Aorta (tissue), 5 donors: ENCODE measurements around the gene WNT6. TPM values are rescaled to one million over a fixed set of nuclear protein-coding genes. Genes with fewer than 3 reads are reported as not detected.

Experiments used
- ATAC-seq: fragments of 200-7000 bp; cut with Tn5 transposase; one replicate; pipeline ENCODE4 v1.9.1; 2022; ENCODE audit warnings: moderate library complexity; ENCODE audit not compliant: low FRiP score
- DNase-seq, 2 donors: peaks; one replicate each; pipeline ENCODE4 v3.0.0-alpha.2; 2020
- H3K27ac ChIP-seq, 2 donors: one replicate each; pipeline ENCODE4 v1.5.1; 2013; ENCODE audit warnings: low read length in 2 of 2, mild to moderate bottlenecking in 2 of 2, moderate library complexity in 2 of 2, control low read depth in 1 of 2, inconsistent platforms in 1 of 2, low read depth in 1 of 2
- H3K27me3 ChIP-seq, 2 donors: one replicate each; pipeline ENCODE4 v1.6.1; 2013; ENCODE audit warnings: control low read depth in 1 of 2, low read length in 1 of 2, mild to moderate bottlenecking in 1 of 2, moderate library complexity in 1 of 2; ENCODE audit not compliant: insufficient read depth in 2 of 2, control insufficient read depth in 1 of 2
- H3K36me3 ChIP-seq, 2 donors: one replicate each; pipeline ENCODE4 v1.6.1; 2013; ENCODE audit warnings: control low read depth in 1 of 2, low read length in 1 of 2, mild to moderate bottlenecking in 1 of 2; ENCODE audit not compliant: insufficient read depth in 2 of 2, control insufficient read depth in 1 of 2
- H3K4me1 ChIP-seq, 2 donors: one replicate each; pipeline ENCODE4 v1.6.1; 2013; ENCODE audit warnings: low read length in 2 of 2, control low read depth in 1 of 2, mild to moderate bottlenecking in 1 of 2, moderate library complexity in 1 of 2; ENCODE audit not compliant: insufficient read depth in 2 of 2, control insufficient read depth in 1 of 2
- H3K4me3 ChIP-seq, 2 donors: one replicate each; pipeline ENCODE4 v1.5.1; 2013; ENCODE audit warnings: low read length in 2 of 2, control low read depth in 1 of 2, mild to moderate bottlenecking in 1 of 2
- H3K9me3 ChIP-seq: one replicate; pipeline ENCODE4 v1.6.1; 2013; ENCODE audit warnings: mild to moderate bottlenecking, low read length; ENCODE audit not compliant: control insufficient read depth
- WGBS, 2 donors: extraction: QIAGEN DNeasy Blood & Tissue Kit; methylation state at CpG; one replicate each; pipeline ENCODE4 v1.1.7; 2013; 5-methylcytosine and 5-hydroxymethylcytosine counted together
- intact Hi-C, 2 donors: fragments of 100-400 bp; cut with DNase I; formaldehyde crosslinking; loops; one replicate each; pipeline versions ENCODE4 v1.14.2 to v1.15.0; 2022
- polyA plus RNA-seq, 2 donors: library from polyadenylated mRNA; stranded (reverse); fragments of 200-250 nt; gene quantifications; one replicate each; pipeline ENCODE4 v1.2.3, GENCODE V29; 2013
- total RNA-seq, 2 donors: library from RNA; stranded (reverse); fragmentation: NEBNext Ultra II Directional; extraction: Animal tissue kit (Norgen Biotek cat#: 25700); gene quantifications; one replicate each; pipeline ENCODE4 v1.2.1, GENCODE V29; 2021
- donor health status: healthy with polysubstance abuse.
- donor health status: Bipolar disorder and iron deficiency.
- donor health status: DM: no; HTN: no; CAD: no.
- donor health status: DM: no; HTN: no; CAD: no.
- donor health status: DM: yes; HTN: yes; CAD: no.

The WNT6 gene
- total and polyA plus RNA-seq, 4 donors, result 0.88 to 2.1 TPM; not detected in 2

GRCh38 chr2:218877331-218877730 lies 17.7 kb downstream of the WNT6 start:
- H3K4me1 ChIP-seq, result no peaks in the 10 kb centered on the region
- H3K27ac ChIP-seq, result no peak overlapping the region
- ATAC-seq, result no peak
- 82 to 88% methylated on average over 6 of the region's 6 CpGs for WGBS, 2 donors
- intact Hi-C loops, result loop anchor here in 1 of 2 donors (2.0 kb wide), 1 partner anchor 21 kb away; no protein-coding TSS in a partner anchor
- DNase-seq, result peak in 1 of 2 donors; percentile 2
- H3K36me3 ChIP-seq, result no peaks in the 10 kb centered on the region
- H3K4me3 ChIP-seq, result no peak overlapping the region
- H3K9me3 ChIP-seq, result no peaks in the 10 kb centered on the region
- no peaks in the 10 kb centered on the region for H3K27me3 ChIP-seq

GRCh38 chr2:218877891-218878290 lies 18.3 kb downstream of the WNT6 start:
- Histone ChIP-seq H3K36me3 (no peaks in the 10 kb centered on the region), H3K27ac (no peak overlapping the region), H3K27me3 (no peaks in the 10 kb centered on the region), H3K9me3 (no peaks in the 10 kb centered on the region), H3K4me1 (no peaks in the 10 kb centered on the region), H3K4me3 (no peak overlapping the region)
- WGBS, 2 donors, result 51 to 52% methylated on average over 5 of the region's 5 CpGs
- peak; percentile 28 to 54 for DNase-seq
- intact Hi-C loops, result loop anchor here in 1 of 2 donors (2.0 kb wide), 1 partner anchor 21 kb away; no protein-coding TSS in a partner anchor
- ATAC-seq, result no peak

DNA sequence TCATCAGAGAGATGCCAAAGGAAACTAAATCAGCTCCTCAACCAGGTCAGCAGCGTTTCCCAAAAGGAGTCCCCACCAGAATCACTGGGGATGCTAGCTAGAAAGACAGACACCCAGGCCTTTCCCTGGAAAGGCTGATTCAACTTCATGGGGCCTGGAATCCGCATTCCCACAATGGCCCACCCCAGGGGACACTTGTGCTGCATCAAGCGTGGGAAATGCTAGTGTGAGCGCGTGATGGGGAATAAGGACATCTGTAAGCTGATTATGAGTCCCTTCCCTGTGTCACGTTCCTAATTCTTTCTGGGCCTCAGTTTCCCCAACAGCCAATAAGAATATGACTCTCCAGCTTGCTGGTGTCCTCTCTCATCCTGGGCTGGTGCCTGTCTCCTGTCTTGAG lies 18.9 kb downstream of the WNT6 start:
- Histone ChIP-seq H3K4me3 (no peak overlapping the region), H3K9me3 (no peaks in the 10 kb centered on the region), H3K27ac (no peak overlapping the region), H3K4me1 (no peaks in the 10 kb centered on the region), H3K27me3 (no peaks in the 10 kb centered on the region), H3K36me3 (no peaks in the 10 kb centered on the region)
- WGBS, 2 donors, result 70 to 73% methylated on average over 6 of the region's 6 CpGs
- intact Hi-C loops, result no loop called here
- DNase-seq, result peak; percentile 7 to 19
- ATAC-seq, result no peak

GRCh38 chr2:218878926-218879761 lies 19.5 kb downstream of the WNT6 start:
- Histone ChIP-seq H3K27me3 (no peaks in the 10 kb centered on the region), H3K9me3 (no peaks in the 10 kb centered on the region), H3K4me1 (no peaks in the 10 kb centered on the region), H3K4me3 (no peak overlapping the region), H3K36me3 (no peaks in the 10 kb centered on the region), H3K27ac (no peak overlapping the region)
- ATAC-seq (no peak), DNase-seq (peak; percentile 26 to 56)
- 35 to 47% methylated on average over 14 to 16 of the region's 16 CpGs for WGBS, 2 donors
- intact Hi-C loops, result no loop called here

DNA sequence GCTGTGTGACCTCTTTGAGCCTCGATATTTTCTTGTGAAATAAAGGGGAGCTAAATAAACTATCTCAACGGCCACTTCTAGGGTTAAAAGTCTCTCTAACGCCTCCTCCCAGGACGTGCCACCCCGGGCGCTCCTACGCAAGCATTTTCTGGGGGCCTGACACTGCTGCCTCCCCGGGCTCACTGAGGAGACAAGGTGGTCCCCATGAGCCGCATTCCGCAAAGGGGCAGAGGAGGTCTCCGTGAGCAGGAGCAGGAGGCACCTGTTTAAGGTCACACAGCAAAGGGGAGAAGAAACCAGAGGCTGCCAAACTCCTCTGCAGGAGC lies 20.1 kb downstream of the WNT6 start:
- Histone ChIP-seq H3K9me3 (no peaks in the 10 kb centered on the region), H3K4me1 (no peaks in the 10 kb centered on the region), H3K27ac (no peak overlapping the region), H3K36me3 (no peaks in the 10 kb centered on the region), H3K27me3 (no peaks in the 10 kb centered on the region), H3K4me3 (no peak overlapping the region)
- peak; percentile 41 to 69 for DNase-seq
- 13 to 14% methylated on average over 11 of the region's 11 CpGs for WGBS, 2 donors
- no peak for ATAC-seq
- intact Hi-C loops, result no loop called here

DNA sequence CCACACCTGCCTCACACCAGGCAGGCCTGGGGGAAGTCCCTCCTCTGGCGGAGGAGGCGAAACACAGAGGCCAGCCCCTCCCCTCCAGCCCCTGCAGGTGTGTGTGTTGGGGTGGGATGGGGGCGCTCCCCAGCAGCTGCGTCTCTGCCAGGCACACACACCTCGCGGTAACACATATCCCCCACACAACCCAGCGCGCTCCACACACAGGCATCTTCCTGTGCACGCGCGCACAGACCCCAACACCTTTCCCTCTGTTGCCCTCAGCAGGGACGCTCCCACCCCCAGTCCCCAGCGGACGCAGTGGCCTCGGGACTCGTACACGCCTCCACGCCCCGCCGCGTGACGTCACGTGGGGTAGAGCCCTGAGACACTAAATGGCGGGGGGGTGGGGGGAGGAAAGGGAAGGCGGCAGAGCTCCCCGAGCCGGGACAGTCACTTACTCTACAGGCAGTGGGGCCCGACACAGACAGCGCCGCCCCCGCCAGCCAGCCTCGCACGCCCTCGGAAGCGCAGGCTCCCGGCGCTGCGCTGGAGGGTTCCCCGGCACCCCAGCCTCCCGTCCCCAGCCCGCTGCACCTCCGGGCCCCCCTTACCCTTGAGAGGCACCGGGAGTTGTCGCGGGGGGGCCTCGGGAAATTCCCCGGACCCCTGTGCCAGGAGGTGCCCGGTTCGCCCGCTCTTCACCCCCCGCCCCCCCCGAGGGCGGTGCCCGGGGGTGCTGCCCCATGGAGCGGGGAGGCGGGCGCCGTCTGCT lies 20.7 kb downstream of the WNT6 start, which contains the start of gene WNT10A:
Gene WNT10A, plus strand, starts transcription at position 751 of the 757 bp plus-strand sequence. CDS start 144 bp downstream, outside the sequence.
- DNase-seq (peak; percentile 65 to 78), ATAC-seq (no peak)
- Histone ChIP-seq H3K9me3 (no peaks in the 10 kb centered on the region), H3K27ac (no peak within 1 kb of the TSS), H3K4me3 (no peak within 1 kb of the TSS), H3K4me1 (no peaks in the 10 kb centered on the region), H3K27me3 (no peaks in the 10 kb centered on the region), H3K36me3 (no peaks in the 10 kb centered on the region)
- 1 to 2% methylated on average over 48 to 58 of the region's 58 CpGs for WGBS, 2 donors
- intact Hi-C loops, result no loop called here

DNA sequence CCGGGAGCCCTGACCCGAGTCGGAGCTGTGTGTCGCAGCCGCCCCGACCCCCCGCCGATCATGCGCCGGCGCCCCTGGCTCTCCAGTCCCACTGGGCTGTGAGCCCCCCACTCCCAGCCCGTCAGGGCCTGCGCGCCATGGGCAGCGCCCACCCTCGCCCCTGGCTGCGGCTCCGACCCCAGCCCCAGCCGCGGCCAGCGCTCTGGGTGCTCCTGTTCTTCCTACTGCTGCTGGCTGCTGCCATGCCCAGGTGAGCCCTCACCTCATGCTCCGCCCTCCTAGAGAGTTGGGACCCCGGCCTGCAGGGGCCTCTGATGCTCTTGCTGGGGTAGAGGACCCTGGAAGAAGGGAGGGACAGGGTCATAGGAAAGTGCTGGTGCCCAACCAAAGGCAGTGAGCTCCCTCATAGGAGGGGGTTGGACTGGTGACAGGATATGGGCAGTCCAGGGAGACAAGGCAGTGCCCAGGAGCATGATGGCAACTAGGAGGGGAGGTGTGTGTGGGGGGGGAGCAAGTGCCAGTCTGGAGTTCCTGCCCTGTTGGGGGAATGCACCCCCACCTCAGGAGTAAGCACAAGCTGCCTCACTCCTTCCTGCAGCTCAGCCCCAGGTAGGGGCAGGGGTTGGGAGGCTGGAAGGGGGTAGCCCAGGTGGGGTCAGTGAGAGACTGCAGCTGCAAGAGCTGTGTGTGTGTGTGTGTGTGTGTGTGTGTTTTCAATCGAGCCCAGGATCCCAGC lies 21.4 kb downstream of the WNT6 start:
- 9 to 16% methylated on average over 14 to 24 of the region's 24 CpGs for WGBS, 2 donors
- no peak overlapping the region for H3K27ac ChIP-seq
- intact Hi-C loops, result no loop called here
- H3K4me1 ChIP-seq, result no peaks in the 10 kb centered on the region
- peak; percentile 37 to 44 for DNase-seq
- no peaks in the 10 kb centered on the region for H3K27me3 ChIP-seq
- H3K36me3 ChIP-seq, result no peaks in the 10 kb centered on the region
- H3K9me3 ChIP-seq, result no peaks in the 10 kb centered on the region
- H3K4me3 ChIP-seq, result no peak overlapping the region
- ATAC-seq, result no peak

- DNase-seq, result peak; percentile 34 to 73
- H3K27me3 ChIP-seq, result no peaks in the 10 kb centered on the region
- WGBS, 2 donors, result 78 to 85% methylated on average over 13 of the region's 13 CpGs
- no peaks in the 10 kb centered on the region for H3K4me1 ChIP-seq
- no peak for ATAC-seq
- H3K9me3 ChIP-seq, result no peaks in the 10 kb centered on the region
- H3K36me3 ChIP-seq, result no peaks in the 10 kb centered on the region
- intact Hi-C loops, result no loop called here
- no peak overlapping the region for H3K4me3 ChIP-seq
- no peak overlapping the region for H3K27ac ChIP-seq
Observed at GRCh38 chr2:218881744-218882460, 22.3 kb downstream of the WNT6 start.
